Naive thymus-derived CD8-positive, alpha-beta T cell (primary cell): Measurements from ENCODE around the gene SCMH1. TPM values are rescaled to one million over a fixed set of nuclear protein-coding genes. Genes with fewer than 3 reads are reported as not detected.
"Not testable (repeated sequence)": the region's sequence is repeated elsewhere in the genome, so short reads cannot be mapped to it uniquely, and the experiment has no call there.

Source experiments
- ATAC-seq, 2 donors: fragments of 150-1000 bp; cut with Tn5 transposase in 1 of 2; sonication (Bioruptor Pico), chemical (Tn5 transposase) in 1 of 2; 1 replicate in 1 of 2; 2 replicates in 1 of 2; pipeline ENCODE4 v1.10.0; 2021; ENCODE audit warnings: mild to moderate bottlenecking in 2 of 2, moderate library complexity in 2 of 2
- POLR2A ChIA-PET: fragments of 350-600 bp; sonication (Branson Sonifier 250); formaldehyde crosslinking; loops from one replicate; lab custom pipeline; 2021; ENCODE audit warnings: antibody characterized with exemption; lab: Charles Lee
- DNase-seq, 10 donors: peaks; one replicate each; pipeline versions ENCODE4 v3.0.0 to v3.0.0-alpha.2; 2020 to 2022
- H3K27ac Mint-ChIP-seq, 10 donors: one replicate each; pipeline ENCODE4 v1.8.0; 2020 to 2022; ENCODE audit warnings: mild to moderate bottlenecking in 10 of 10, mixed read lengths in 10 of 10, moderate library complexity in 4 of 10, inconsistent platforms in 1 of 10
- H3K27me3 Mint-ChIP-seq, 5 donors: one replicate each; pipeline ENCODE4 v1.8.0; 2021 to 2022; ENCODE audit warnings: mixed read lengths in 5 of 5
- H3K36me3 Mint-ChIP-seq, 3 donors: one replicate each; pipeline ENCODE4 v1.8.0; 2020 to 2022; ENCODE audit warnings: mixed read lengths in 3 of 3, mild to moderate bottlenecking in 2 of 3, inconsistent platforms in 1 of 3
- H3K4me1 Mint-ChIP-seq, 4 donors: one replicate each; pipeline ENCODE4 v1.8.0; 2021 to 2022; ENCODE audit warnings: mixed read lengths in 4 of 4
- H3K4me3 Mint-ChIP-seq, 10 donors: one replicate each; pipeline ENCODE4 v1.8.0; 2020 to 2022; ENCODE audit warnings: mild to moderate bottlenecking in 10 of 10, mixed read lengths in 10 of 10, moderate library complexity in 6 of 10, inconsistent platforms in 1 of 10
- H3K9me3 Mint-ChIP-seq, 9 donors: one replicate each; pipeline ENCODE4 v1.8.0; 2020 to 2022; ENCODE audit warnings: mixed read lengths in 9 of 9, mild to moderate bottlenecking in 3 of 9, inconsistent platforms in 1 of 9, moderate library complexity in 1 of 9
- polyA plus RNA-seq, 3 donors: library from polyadenylated mRNA; unstranded; fragments of 300-500 nt; fragmentation: Illumina TruSeq; gene quantifications; one replicate each; pipeline ENCODE4 v1.2.3, GENCODE V29; 2021
- total RNA-seq, 8 experiments: library from RNA in 2 of 8; stranded (reverse) in 2 of 8; gene quantifications; one replicate each; pipeline ENCODE4 v1.2.3 and lab custom pipeline; 2021 to 2026

Gene SCMH1
- total and polyA plus RNA-seq, 5 experiments from 2014 or later = 2.5 to 18.1 (median 7.3) TPM

GRCh38 chr1:41275831-41276230, 33.7 kb upstream of the SCMH1 start:
- DNase-seq (no peak), ATAC-seq (no peak)
- Mint-ChIP-seq H3K36me3 (no peaks in the 10 kb centered on the region), H3K4me1 (peaks cover 0 to 3% (median 0%) of the 10 kb centered on the region in 4 donors), H3K27ac (no peak overlapping the region), H3K27me3 (peaks cover 3 to 26% (median 14%) of the 10 kb centered on the region in 5 donors), H3K4me3 (no peak overlapping the region), H3K9me3 (no peaks in the 10 kb centered on the region)
- POLR2A ChIA-PET = no interaction called here

GRCh38 chr1:41274752-41275545, 32.8 kb upstream of the SCMH1 start:
- DNase-seq = no peak

DNA sequence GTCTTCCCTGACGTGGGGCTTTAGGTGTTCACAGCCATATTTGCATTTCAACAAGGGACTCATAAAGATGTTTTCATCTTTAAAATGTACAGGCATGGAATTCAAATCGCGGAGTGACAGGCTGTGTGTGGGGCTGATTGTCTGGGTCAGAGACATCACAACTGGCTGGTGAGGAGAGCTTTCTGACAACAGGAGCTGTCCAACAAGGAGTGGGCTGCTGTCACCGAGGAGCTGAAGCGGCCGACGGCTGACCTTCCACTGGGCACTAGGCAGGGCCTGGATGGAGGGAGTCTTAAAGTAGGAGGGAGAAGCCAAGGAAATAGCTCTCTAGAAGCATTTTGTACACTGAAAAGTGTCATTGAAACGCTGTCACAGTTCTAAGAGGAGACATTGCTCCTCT, 30.5 kb upstream of the SCMH1 start:
- Mint-ChIP-seq H3K4me1 (peaks cover 0 to 7% (median 3%) of the 10 kb centered on the region in 4 donors), H3K27ac (no peak overlapping the region), H3K27me3 (peaks cover 3 to 8% (median 6%) of the 10 kb centered on the region in 5 donors), H3K4me3 (no peak overlapping the region), H3K9me3 (no peaks in the 10 kb centered on the region), H3K36me3 (no peaks in the 10 kb centered on the region)
- no peak for ATAC-seq
- POLR2A ChIA-PET = no interaction called here
- no peak for DNase-seq

More at GRCh38 chr1:41274752-41275545, 32.8 kb upstream of the SCMH1 start:
- no peak overlapping the region for H3K27ac Mint-ChIP-seq
- no peak for ATAC-seq
- POLR2A ChIA-PET = no interaction called here
- H3K36me3 Mint-ChIP-seq = no peaks in the 10 kb centered on the region
- peaks cover 0 to 3% (median 0%) of the 10 kb centered on the region in 4 donors for H3K4me1 Mint-ChIP-seq
- H3K9me3 Mint-ChIP-seq = no peaks in the 10 kb centered on the region
- H3K27me3 Mint-ChIP-seq = peaks cover 3 to 26% (median 14%) of the 10 kb centered on the region in 5 donors
- H3K4me3 Mint-ChIP-seq = no peak overlapping the region

DNA sequence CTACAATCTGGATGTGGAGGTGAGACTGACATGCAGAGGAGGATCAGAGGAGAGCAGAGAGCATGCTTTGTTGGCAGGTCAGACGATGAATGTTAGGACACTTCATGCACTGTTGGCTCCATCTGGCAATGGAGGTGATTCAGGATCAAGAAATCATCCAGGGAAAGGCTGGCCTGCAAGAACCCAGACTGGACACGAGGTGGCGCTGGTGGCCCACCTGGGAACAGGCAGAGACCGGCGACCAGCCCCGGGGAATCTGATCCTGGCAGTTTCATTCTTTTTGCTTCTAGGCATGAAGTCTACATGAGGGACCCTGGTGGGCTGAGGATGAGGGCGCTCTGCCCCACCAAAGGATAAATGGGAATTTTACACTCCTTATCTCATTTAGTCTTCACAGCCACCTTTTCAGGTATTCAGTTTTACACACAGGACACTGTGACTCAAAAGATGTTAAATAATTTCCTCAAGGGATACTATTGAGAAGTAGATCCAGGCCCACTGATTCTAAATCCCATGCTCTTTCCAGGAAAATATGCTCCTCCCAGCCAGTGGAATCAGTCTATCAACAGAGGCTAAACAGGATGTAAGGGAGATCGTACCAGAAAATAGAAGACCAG, 26.2 kb upstream of the SCMH1 start:
- ATAC-seq = peak; percentile 39 to 44
- no peaks in the 10 kb centered on the region for H3K9me3 Mint-ChIP-seq
- no peaks in the 10 kb centered on the region for H3K36me3 Mint-ChIP-seq
- peaks cover 0 to 7% (median 3%) of the 10 kb centered on the region in 4 donors for H3K4me1 Mint-ChIP-seq
- POLR2A ChIA-PET = no interaction called here
- H3K27ac Mint-ChIP-seq = peak overlapping the region in 1 of 10 donors; percentile 42
- peaks cover 0 to 8% (median 2%) of the 10 kb centered on the region in 5 donors for H3K27me3 Mint-ChIP-seq
- H3K4me3 Mint-ChIP-seq = no peak overlapping the region
- peak; percentile 33 to 72 (median 62) for DNase-seq

DNA sequence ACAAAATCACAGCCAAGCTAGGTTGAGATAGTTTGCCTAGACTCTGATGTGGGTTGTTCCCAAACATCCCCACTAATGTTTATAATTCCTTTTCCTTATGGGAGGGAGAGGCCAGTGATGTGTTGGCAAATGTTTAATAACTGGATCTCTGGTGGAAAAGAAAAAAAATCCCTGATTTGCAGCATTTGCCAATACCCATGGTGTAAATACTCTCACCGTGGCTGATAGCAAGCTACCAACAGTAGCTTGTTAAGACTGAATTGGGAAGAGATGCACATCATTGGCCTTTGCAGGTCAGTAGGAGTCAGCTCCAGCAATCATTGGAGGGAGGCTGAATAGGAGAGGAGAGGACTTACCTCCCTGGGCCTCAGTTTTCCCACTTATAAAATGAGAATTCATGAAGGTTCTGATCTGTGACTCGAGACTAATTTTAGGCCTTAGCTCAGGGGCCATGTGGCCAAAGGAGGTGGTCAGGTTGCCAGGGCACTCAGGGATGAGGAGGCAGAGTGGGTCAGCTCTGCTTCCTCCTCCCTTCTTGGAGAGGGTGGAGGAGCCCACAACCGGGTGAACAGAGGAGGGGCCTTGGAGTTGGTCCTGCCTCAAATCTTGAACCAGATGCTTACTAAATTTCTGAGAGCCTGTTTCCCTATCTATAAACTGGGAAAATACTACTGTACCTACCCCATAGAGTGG, 20.0 kb upstream of the SCMH1 start:
- Mint-ChIP-seq H3K36me3 (no peaks in the 10 kb centered on the region), H3K27me3 (peaks cover 0 to 10% (median under 1%) of the 10 kb centered on the region in 5 donors), H3K4me1 (no peaks in the 10 kb centered on the region), H3K9me3 (no peaks in the 10 kb centered on the region), H3K27ac (no peak overlapping the region), H3K4me3 (no peak overlapping the region)
- ATAC-seq (no peak), DNase-seq (no peak)
- POLR2A ChIA-PET = no interaction called here

DNA sequence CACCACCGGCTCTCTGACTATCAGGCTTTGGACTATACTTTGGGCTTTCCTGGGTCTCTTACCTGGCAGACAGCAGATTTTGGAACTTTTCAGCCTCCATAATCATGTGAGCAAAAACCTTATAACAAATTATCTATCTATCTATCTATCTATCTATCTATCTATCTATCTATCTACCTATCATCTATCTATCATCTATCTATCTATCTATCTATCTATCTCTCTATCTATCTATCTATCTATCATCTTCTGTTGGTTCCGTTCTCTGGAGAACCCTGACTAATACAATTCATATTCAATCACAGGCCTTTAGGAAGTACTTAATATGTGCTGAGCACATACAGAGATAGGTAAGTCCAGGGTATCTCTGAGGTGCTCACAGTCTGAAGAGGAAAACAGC, 18.7 kb upstream of the SCMH1 start:
- Mint-ChIP-seq H3K4me3 (no peak overlapping the region), H3K27me3 (peaks cover 6 to 23% (median 9%) of the 10 kb centered on the region in 5 donors), H3K27ac (no peak overlapping the region), H3K9me3 (peaks cover 0 to 7% (median 0%) of the 10 kb centered on the region in 9 donors), H3K4me1 (no peaks in the 10 kb centered on the region), H3K36me3 (peaks cover 0 to 8% (median 6%) of the 10 kb centered on the region in 3 donors)
- POLR2A ChIA-PET = no interaction called here
- no peak for DNase-seq
- no peak for ATAC-seq

GRCh38 chr1:41259221-41259620, 17.1 kb upstream of the SCMH1 start:
- Mint-ChIP-seq H3K4me1 (no peaks in the 10 kb centered on the region), H3K4me3 (no peak overlapping the region), H3K27me3 (peaks cover 9 to 31% (median 14%) of the 10 kb centered on the region in 5 donors), H3K9me3 (peaks cover 0 to 18% (median 4%) of the 10 kb centered on the region in 9 donors), H3K36me3 (peaks cover 0 to 16% (median 15%) of the 10 kb centered on the region in 3 donors), H3K27ac (peak overlapping the region in 1 of 10 donors; percentile 12)
- POLR2A ChIA-PET = no interaction called here
- DNase-seq (no peak), ATAC-seq (no peak)

DNA sequence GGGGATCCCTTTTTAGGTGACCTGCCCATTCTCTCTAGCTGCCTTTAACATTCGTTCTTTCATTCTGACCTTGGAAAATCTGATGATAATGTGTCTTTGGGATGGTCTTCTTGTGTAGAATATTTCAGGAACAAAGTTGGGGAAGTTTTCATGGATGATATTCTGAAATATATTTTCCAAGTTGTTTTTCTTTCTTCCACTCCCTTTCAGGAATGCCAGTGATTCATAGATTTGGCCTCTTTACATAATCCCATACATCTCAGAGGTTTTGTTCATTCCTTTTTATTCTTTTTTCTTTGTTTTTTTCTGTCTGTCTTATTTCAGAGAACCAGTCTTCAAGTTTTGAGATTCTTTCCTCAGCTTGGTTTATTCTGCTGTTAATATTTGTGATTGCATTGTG, 13.9 kb upstream of the SCMH1 start:
- Mint-ChIP-seq H3K9me3 (peaks cover 0 to 28% (median 8%) of the 10 kb centered on the region in 9 donors), H3K27me3 (peaks cover 11 to 31% (median 22%) of the 10 kb centered on the region in 5 donors), H3K36me3 (peaks cover 0 to 17% (median 16%) of the 10 kb centered on the region in 3 donors), H3K27ac (no peak overlapping the region), H3K4me3 (no peak overlapping the region), H3K4me1 (no peaks in the 10 kb centered on the region)
- DNase-seq (no peak), ATAC-seq (no peak)
- POLR2A ChIA-PET = no interaction called here

DNA sequence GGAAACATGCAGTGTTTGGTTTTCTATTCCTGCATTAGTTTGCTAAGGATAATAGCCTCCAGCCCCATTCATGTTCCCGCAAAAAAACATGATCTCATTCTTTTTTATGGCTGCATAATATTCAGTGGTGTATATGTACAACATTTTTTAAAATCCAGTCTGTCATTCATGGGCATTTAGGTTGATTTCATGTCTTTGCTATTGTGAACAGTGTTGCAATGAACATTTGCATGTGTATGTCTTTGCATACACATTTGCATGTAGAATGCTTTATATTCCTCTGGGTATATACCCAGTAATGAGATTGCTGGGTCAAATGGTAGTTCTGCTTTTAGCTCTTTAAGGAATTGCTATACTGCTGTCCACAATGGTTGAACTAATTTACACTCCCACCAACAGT, 9.0 kb upstream of the SCMH1 start:
- H3K4me3 Mint-ChIP-seq, H3K27ac Mint-ChIP-seq, DNase-seq, POLR2A ChIA-PET, ATAC-seq, H3K4me1 Mint-ChIP-seq: not testable (repeated sequence)
- peaks cover 4 to 21% (median 17%) of the 10 kb centered on the region in 5 donors for H3K27me3 Mint-ChIP-seq
- peaks cover 0 to 25% (median 8%) of the 10 kb centered on the region in 9 donors for H3K9me3 Mint-ChIP-seq
- H3K36me3 Mint-ChIP-seq = peaks cover 0 to 12% (median 12%) of the 10 kb centered on the region in 3 donors

- peaks cover 0 to 3% (median 0%) of the 10 kb centered on the region in 3 donors for H3K36me3 Mint-ChIP-seq
- DNase-seq (no peak), ATAC-seq (no peak)
- peaks cover 1 to 27% (median 9%) of the 10 kb centered on the region in 5 donors for H3K27me3 Mint-ChIP-seq
- peaks cover 0 to 12% (median 4%) of the 10 kb centered on the region in 9 donors for H3K9me3 Mint-ChIP-seq
- H3K4me3 Mint-ChIP-seq = no peak overlapping the region
- H3K27ac Mint-ChIP-seq = no peak overlapping the region
- POLR2A ChIA-PET = no interaction called here
- peaks cover 0 to 2% (median 0%) of the 10 kb centered on the region in 4 donors for H3K4me1 Mint-ChIP-seq
These were observed 7.2 kb upstream of the SCMH1 start for GRCh38 chr1:41249319-41249718.

- Mint-ChIP-seq H3K36me3 (no peaks in the 10 kb centered on the region), H3K9me3 (no peaks in the 10 kb centered on the region), H3K4me3 (no peak overlapping the region), H3K27me3 (peaks cover 0 to 27% (median 1%) of the 10 kb centered on the region in 5 donors), H3K27ac (no peak overlapping the region), H3K4me1 (peaks cover 0 to 9% (median 5%) of the 10 kb centered on the region in 4 donors)
- POLR2A ChIA-PET = no interaction called here
- DNase-seq (no peak), ATAC-seq (no peak)
These were observed 4.5 kb upstream of the SCMH1 start for GRCh38 chr1:41246568-41246967.

DNA sequence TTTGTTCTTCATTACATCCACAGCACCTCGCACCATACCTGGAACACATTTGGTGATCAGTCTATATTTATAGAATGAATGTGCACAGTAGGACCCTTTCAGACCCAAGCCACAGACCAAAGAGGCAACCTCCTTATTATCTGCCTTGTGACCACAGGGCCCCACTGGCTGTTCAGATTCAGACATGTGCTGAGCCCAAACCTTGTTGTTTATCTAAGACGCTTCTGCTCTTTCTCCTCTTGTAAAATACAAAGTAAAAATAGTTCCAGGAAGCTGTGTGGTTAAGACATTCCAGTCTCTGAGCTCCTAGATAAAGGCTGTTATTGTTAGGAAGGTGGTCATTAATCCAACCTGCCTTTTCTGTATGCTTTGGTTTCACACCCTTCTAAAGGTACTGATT, 3.6 kb upstream of the SCMH1 start:
- Mint-ChIP-seq H3K4me1 (peaks cover 5 to 14% (median 9%) of the 10 kb centered on the region in 4 donors), H3K9me3 (no peaks in the 10 kb centered on the region), H3K36me3 (no peaks in the 10 kb centered on the region), H3K27me3 (peaks cover 0 to 27% (median 1%) of the 10 kb centered on the region in 5 donors), H3K4me3 (peak overlapping the region in 1 of 10 donors; percentile 3), H3K27ac (peak overlapping the region in 1 of 10 donors; percentile 22)
- POLR2A ChIA-PET = no interaction called here
- DNase-seq = no peak
- no peak for ATAC-seq
